ENCODE measurements around the gene MBTD1.

GRCh38 chr17:51161541-51161940, 98.3 kb downstream of the MBTD1 start:
- no peak for TF ChIP-seq POLR2A (IDR thresholded peaks at IDR 0.05)
- no peak for TF ChIP-seq CTCF (IDR thresholded peaks at IDR 0.05 in 4 of 5, conservative IDR thresholded peaks at IDR 0.05 in 1 of 5)

Data from gastrocnemius medialis (tissue), 4 donors.